HepG2 (cell line): Measurements from ENCODE around the gene ENC1. TPM values are rescaled to one million over a fixed set of nuclear protein-coding genes. Genes with fewer than 3 reads are reported as not detected.

Source experiments
- MYC ChIP-seq: sonication (generic); formaldehyde crosslinking; IDR thresholded peaks from 2 replicates; pipeline ENCODE4 v1.9.0; 2021; ENCODE audit warnings: missing genetic modification reagents, borderline replicate concordance
- ZNF841 ChIP-seq: sonication (generic); formaldehyde crosslinking; IDR thresholded peaks from 2 replicates; pipeline ENCODE4 v1.8.1; 2023; ENCODE audit warnings: missing genetic modification reagents, borderline replicate concordance
- polyA plus RNA-seq, 8 experiments: library from polyadenylated mRNA; depleted of rRNA in 3 of 8; stranded (reverse) in 7 of 8; unstranded in 1 of 8; fragments of >200 nt; fragmentation: Illumina TruSeq in 4 of 8; extraction: Trizol in 4 of 8; gene quantifications; 2 replicates each; pipeline versions ENCODE4 v1.2.1 to v1.2.3, GENCODE V29; 2011 to 2016; ENCODE audit warnings: low read depth in 4 of 8, missing spikeins in 1 of 8, mixed read lengths in 1 of 8; ENCODE audit not compliant: insufficient read depth in 1 of 8
- total RNA-seq, 5 experiments: library from RNA; depleted of rRNA; stranded (reverse); fragments of >200 nt; fragmentation: Illumina TruSeq; extraction: Trizol; gene quantifications; 2 replicates each; pipeline ENCODE4 v1.2.3, GENCODE V29; 2016; ENCODE audit warnings: low read depth in 1 of 5
- TF ChIP-seq, protein P1 (sequence below): sonication (generic); formaldehyde crosslinking; IDR thresholded peaks from 2 replicates; pipeline ENCODE4 v1.4.0; 2020; ENCODE audit warnings: mild to moderate bottlenecking, missing genetic modification reagents, borderline replicate concordance
- TF ChIP-seq, protein P2 (sequence below), 2 experiments: fragments of 450-650 bp in 1 of 2; sonication (generic) in 1 of 2; formaldehyde crosslinking in 1 of 2; IDR thresholded peaks; 2 replicates each; pipeline versions ENCODE4 v1.6.1 to v1.8.0; 2016 to 2022; ENCODE audit warnings: antibody characterized with exemption in 1 of 2, mild to moderate bottlenecking in 1 of 2, missing genetic modification reagents in 1 of 2

ENC1 gene
- total and polyA plus RNA-seq, 2 of the 13 experiments (the other 11 are each of a cell fraction or from before 2014, with no cell fraction given) = 63.8 to 64.4 TPM

GRCh38 chr5:74684900-74685851 is 44.6 kb upstream of the ENC1 start, which contains the start of gene HEXB (continued):
- TF ChIP-seq, protein P1, sequence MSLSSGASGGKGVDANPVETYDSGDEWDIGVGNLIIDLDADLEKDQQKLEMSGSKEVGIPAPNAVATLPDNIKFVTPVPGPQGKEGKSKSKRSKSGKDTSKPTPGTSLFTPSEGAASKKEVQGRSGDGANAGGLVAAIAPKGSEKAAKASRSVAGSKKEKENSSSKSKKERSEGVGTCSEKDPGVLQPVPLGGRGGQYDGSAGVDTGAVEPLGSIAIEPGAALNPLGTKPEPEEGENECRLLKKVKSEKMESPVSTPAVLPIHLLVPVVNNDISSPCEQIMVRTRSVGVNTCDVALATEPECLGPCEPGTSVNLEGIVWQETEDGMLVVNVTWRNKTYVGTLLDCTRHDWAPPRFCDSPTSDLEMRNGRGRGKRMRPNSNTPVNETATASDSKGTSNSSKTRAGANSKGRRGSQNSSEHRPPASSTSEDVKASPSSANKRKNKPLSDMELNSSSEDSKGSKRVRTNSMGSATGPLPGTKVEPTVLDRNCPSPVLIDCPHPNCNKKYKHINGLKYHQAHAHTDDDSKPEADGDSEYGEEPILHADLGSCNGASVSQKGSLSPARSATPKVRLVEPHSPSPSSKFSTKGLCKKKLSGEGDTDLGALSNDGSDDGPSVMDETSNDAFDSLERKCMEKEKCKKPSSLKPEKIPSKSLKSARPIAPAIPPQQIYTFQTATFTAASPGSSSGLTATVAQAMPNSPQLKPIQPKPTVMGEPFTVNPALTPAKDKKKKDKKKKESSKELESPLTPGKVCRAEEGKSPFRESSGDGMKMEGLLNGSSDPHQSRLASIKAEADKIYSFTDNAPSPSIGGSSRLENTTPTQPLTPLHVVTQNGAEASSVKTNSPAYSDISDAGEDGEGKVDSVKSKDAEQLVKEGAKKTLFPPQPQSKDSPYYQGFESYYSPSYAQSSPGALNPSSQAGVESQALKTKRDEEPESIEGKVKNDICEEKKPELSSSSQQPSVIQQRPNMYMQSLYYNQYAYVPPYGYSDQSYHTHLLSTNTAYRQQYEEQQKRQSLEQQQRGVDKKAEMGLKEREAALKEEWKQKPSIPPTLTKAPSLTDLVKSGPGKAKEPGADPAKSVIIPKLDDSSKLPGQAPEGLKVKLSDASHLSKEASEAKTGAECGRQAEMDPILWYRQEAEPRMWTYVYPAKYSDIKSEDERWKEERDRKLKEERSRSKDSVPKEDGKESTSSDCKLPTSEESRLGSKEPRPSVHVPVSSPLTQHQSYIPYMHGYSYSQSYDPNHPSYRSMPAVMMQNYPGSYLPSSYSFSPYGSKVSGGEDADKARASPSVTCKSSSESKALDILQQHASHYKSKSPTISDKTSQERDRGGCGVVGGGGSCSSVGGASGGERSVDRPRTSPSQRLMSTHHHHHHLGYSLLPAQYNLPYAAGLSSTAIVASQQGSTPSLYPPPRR (CRISPR knock-in tag) = no peak
- no peak; the same call in 1 of the 2 replicates for TF ChIP-seq MYC (CRISPR knock-in tag)
- no peak for TF ChIP-seq ZNF841 (CRISPR knock-in tag)
- TF ChIP-seq, protein P2, sequence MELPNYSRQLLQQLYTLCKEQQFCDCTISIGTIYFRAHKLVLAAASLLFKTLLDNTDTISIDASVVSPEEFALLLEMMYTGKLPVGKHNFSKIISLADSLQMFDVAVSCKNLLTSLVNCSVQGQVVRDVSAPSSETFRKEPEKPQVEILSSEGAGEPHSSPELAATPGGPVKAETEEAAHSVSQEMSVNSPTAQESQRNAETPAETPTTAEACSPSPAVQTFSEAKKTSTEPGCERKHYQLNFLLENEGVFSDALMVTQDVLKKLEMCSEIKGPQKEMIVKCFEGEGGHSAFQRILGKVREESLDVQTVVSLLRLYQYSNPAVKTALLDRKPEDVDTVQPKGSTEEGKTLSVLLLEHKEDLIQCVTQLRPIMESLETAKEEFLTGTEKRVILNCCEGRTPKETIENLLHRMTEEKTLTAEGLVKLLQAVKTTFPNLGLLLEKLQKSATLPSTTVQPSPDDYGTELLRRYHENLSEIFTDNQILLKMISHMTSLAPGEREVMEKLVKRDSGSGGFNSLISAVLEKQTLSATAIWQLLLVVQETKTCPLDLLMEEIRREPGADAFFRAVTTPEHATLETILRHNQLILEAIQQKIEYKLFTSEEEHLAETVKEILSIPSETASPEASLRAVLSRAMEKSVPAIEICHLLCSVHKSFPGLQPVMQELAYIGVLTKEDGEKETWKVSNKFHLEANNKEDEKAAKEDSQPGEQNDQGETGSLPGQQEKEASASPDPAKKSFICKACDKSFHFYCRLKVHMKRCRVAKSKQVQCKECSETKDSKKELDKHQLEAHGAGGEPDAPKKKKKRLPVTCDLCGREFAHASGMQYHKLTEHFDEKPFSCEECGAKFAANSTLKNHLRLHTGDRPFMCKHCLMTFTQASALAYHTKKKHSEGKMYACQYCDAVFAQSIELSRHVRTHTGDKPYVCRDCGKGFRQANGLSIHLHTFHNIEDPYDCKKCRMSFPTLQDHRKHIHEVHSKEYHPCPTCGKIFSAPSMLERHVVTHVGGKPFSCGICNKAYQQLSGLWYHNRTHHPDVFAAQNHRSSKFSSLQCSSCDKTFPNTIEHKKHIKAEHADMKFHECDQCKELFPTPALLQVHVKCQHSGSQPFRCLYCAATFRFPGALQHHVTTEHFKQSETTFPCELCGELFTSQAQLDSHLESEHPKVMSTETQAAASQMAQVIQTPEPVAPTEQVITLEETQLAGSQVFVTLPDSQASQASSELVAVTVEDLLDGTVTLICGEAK (IDR thresholded peaks at IDR 0.05) = no peak
- TF ChIP-seq, protein P2 (CRISPR knock-in tag; IDR thresholded peaks at IDR 0.05) = peak; percentile 49
